Measurements from ENCODE around the gene ADCY6.
"Not testable (repeated sequence)": the region's sequence is repeated elsewhere in the genome, so short reads cannot be mapped to it uniquely, and the experiment has no call there.

ADCY6 gene

DNA sequence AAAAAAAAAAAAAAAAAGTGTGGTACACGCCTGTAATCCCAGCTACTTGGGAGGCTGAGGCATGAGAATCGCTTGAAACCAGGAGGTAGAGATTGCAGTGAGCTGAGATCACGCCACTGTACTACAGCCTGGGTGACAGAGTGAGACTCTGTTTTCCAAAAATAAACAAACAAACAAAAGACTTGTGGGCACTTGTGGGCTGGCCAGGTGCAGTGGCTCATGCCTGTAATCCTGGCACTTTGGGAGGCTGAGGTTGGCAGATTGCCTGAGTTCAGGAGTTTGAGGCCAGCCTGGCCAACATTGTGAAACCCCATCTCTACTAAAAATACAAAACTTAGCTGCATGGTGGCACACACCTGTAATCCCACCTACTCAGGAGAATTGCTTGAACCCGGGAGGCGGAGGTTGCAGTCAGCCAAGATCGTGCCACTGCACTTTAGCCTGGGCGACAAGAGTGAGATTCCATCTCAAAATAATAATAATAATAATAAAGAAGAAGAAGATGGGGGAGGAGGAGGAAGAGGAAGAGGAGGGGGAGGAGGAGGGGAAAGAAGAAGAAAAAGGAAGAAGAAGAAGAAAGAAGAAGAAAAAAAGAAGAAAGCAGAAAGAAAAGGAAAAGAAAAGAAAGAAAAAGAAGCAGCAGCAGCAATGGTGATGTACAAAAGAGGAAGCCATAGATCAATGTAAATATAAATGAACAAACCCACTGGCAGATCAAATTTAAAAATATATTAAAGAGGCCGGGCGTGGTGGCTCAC, 44.5 kb downstream of the ADCY6 start:
- no peak for DNase-seq

DNA sequence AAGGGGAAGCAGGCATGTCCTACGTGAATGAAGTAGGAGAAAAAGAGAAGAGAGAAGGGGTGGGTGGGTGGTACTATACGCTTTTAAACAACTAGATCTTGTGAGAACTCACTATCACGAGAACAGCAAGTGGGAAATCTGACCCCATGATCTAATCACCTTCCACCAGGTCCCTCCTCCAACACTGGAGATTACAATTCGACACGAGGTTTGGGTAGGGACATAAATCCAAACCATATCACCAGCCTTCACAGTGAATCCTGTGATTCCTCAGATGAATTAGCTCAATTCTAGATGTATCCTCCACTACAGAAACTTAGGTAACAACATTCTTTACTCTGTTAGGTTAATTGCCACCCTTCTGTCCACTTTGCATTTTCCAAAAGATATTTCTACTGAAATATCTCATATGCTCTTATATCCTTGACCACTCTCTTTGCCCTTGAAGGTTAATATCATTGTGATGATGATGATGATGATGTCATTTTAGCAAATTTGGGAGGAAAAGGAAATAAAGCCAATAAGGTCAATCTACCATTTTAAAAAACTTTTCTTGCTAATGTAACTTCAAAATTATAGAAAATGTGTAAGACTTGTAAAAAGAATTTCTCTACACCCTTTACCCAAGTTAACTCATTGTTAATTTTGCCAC, 49.1 kb downstream of the ADCY6 start:
- no peak for DNase-seq

- DNase-seq = no peak
Measured at GRCh38 chr12:48736456-48736855, 52.4 kb downstream of the ADCY6 start.

DNA sequence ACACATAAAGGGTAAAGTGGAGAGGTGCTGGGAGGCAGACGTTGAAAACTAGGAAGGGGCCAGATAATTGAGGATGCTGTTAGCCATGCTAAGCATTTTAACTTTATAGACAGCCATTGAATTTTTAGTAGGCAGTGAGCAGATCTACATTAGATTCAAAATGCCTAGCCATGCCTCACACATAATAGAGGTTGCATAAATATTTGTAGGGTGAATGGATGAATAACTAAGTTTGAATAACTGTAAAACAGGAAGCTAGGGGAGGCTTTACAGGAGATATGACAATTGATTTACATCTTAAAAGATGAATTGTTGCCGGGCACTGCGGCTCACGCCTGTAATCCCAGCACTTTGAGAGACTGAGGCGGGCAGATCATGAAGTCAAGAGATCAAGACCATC, 60.1 kb downstream of the ADCY6 start:
- DNase-seq = no peak

DNA sequence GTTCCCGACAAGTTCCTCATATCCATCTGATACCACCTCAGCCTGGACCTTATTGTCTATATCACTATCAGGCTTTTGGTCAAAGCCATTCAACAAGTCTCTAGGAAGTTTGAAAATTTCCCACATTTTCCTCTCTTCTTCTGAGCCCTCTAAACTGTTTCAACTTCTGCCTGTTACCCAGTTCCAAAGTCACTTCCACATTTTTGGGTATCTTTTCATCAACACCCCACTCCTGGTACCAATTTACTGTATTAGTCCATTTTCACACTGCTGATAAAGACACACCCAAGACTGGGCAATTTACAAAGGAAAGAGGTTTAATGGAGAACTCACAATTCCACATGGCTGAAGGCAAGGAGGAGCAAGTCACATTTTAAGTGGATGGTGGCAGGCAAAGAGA, 68.2 kb downstream of the ADCY6 start:
- DNase-seq = not testable (repeated sequence)

- not testable (repeated sequence) for DNase-seq
Measured at GRCh38 chr12:48720171-48720570, 68.7 kb downstream of the ADCY6 start.

GRCh38 chr12:48719002-48719401, 69.9 kb downstream of the ADCY6 start:
- DNase-seq = not testable (repeated sequence)

- DNase-seq = no peak
Measured at GRCh38 chr12:48717252-48717695, 71.6 kb downstream of the ADCY6 start.

GRCh38 chr12:48716493-48717251, 72.2 kb downstream of the ADCY6 start, which contains the start of gene CCNT1:
CCNT1 (minus strand) TSS chr12:48716707; CDS start chr12:48716675, 32 bp downstream.
- DNase-seq = peak; percentile 100

Measured in activated CD4-positive, alpha-beta T cell treated with anti-CD3 and anti-CD28 coated beads for 48 hours (primary cell).